SK-MEL-5 (cell line): ENCODE results near the gene NEDD8. TPM values are rescaled to one million over a fixed set of nuclear protein-coding genes. Genes with fewer than 3 reads are reported as not detected.
"Not testable (repeated sequence)": the region's sequence is repeated elsewhere in the genome, so short reads cannot be mapped to it uniquely, and the experiment has no call there.

ENCODE experiments used
- DNase-seq: peaks from one replicate; pipeline ENCODE4 v3.0.0-alpha.2; 2016; ENCODE audit warnings: low read depth, low spot score
- in situ Hi-C: cut with HindIII; loops from 2 replicates; pipeline ENCODE4 v1.10.0; 2016; ENCODE audit warnings: low sequenced_read_pairs, high pct_unique_total_duplicates, low pct_unique_long_range_greater_than_20kb
- total RNA-seq: library from RNA; depleted of rRNA; stranded (reverse); fragments of >200 nt; shearing (Covaris generic); gene quantifications from 2 replicates; pipeline ENCODE4 v1.2.3, GENCODE V29; 2014

NEDD8 gene
- total RNA-seq, 1 experiment from 2014 or later = 249 TPM

DNA sequence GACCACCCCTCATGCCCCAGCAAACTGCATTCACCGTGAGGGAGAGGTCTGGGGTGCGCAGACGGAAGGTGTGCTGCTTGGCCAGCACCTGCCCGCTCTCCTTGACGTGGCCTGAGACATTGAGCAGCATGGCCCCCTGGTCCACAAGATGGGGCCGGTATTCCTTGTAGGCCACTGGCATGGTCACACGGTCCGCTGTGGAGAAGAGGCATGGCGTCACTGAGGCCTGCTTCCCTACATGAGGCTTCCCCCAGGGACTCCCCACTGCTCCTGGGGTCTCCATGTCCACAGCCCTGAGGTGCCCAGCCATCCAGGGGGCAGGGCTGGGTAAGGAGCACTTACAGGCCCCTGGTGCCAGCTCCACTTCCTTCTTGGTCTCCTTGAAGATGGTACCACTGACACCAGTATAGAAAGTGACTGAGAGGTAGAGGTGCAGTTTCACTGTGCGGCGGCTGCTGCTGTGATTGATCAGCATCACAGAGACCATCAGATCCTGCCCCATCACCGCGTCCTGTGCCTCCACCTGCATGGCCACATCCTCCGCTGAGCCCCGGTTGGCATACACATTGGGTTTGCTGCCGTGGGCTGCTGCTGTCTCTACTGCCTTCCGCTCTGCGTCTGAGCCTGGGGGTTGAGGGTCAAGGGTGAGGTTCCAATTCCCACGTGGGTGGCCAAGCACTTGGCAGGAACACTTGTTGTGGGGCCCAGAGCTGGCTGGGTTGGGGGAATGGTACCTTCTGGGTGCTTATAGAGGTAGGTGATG, 22.6 kb upstream of the NEDD8 start:
- no peak for DNase-seq
- in situ Hi-C loops = no loop called here

DNA sequence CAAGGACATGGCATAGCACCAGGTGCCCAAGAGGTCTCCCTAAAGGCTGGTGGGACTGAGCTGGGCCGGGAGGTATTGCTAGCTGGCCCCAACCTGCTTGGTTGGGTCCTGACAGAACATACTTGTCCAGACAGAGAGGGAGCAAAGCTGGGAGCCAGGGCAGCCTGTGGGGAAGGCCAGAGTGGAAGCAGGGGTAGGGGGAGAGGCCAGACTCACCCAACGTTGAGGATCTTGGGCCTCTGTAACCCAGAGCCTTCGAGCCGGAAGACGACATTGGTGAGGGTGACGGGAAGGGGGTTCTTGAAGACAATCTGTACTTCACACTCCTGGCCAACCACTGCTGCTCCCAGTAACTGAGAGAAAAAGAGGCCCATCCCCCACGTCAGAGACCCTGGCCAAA, 21.8 kb upstream of the NEDD8 start:
- in situ Hi-C loops = no loop called here
- DNase-seq = no peak

DNA sequence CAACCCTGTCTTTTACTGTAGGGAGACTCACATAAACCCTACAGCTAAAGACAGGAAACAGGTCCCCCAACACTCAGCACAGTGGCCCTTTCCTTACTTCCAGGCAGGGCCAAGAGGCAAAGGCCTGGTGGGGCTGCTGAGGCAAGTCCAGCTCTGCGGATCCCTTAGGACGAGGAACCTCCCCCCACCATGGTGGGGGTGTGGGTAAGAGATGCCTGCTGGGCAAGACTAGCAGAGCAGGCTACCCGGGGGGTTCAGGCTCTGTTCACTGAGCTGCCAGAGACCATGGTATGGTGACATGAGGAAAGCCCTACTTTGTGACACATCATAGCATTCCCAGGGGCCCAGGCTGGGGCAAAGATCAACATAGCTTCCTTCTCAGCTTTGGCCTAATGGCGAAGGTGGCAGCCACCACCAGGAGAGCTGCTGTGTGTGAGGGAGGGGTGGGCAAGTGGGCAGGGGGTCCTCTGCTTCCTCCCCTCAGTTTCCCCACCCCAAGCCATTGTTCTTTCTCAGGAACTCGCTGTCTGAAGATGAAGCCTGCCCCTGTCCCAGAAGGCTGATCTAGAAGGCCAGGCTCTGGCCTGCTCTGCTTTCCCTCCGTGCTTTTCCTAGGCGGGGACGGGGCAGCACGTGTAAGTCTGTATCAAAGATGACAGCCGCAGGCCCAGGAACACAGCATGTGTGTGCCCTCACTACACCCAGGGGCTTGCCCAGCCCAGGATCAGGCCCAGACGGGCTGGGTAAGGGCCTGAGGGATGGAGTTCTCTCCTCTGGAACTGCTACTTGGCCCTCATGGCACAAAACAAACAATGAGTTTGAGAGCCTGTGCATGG, 20.3 kb upstream of the NEDD8 start:
- no peak for DNase-seq
- in situ Hi-C loops = no loop called here

DNA sequence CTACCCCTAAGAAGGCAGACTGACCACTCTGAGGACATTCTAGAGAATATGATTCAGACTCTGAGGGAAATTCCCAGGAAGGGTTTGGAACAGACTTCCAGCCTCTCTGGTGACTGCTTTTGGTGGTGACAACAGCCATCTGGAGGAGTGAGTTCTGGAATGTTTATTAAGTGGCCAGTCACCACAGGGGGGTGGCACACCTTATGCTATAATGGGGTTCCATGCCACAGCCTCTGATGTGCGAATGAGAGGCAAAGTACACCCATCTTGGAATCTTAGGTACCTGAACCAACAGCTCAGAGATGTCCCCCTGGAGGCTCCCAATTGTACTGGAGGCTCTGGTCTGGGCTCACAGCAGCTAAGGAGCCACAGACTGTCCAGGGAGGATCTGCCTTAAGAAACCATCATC, 19.7 kb upstream of the NEDD8 start:
- in situ Hi-C loops = no loop called here
- DNase-seq = no peak

DNA sequence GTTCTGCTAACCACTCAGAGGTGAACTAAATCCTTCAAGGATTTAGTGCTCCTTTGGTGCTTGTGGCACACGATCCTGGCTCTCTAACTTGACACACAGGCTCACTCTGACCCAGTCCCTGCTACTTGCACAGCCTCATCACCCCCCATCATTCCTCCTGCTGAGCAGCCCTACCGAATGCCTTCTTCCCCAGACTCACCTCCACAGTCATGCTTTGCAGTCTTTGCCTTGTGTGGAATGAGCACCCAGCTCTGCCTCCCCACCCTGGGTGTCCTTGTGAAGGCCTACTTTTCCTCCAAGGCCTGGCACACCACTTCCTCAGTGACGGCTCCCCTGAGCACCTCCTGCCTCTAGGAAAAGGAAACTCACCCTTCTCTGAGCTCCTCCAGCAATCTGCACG, 18.2 kb upstream of the NEDD8 start:
- in situ Hi-C loops = no loop called here

DNA sequence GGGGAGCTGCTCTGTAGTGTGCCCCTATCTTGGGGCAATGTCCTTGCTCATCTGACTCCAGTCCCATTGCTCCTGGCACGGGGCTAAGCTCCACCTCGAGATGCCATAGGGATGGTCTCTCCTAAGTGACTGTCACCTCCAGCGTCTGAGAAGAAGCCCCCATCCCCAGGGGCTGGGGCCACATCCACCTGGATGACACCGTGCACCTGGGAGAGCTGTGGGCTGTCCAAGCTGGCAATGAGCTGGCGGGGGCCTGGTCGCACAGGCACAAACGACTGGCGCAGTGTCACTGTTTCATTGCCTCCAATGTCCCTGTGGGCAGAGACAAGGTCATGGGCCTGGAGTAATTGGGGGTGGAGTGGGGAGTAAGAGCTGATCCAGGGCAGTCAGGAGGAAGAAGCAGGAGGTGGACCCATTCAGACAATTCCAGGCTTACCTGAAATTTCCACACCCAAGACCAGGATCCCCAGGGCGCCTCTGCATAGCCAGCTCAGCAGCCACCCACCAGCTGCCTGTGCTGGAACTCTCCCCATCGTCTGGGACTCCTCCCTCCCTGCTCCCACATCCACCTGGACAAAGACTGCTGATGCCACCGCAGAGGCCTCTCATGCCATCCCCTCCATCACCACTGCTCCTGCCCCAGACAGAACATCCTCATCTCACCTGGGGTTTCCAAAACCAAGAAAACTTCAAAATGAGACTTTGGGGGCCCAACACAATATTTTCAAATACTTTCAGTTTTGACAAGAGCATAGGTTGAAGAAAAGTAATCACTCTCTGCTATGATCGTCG, 17.3 kb upstream of the NEDD8 start:
- DNase-seq = no peak
- in situ Hi-C loops = no loop called here

More for the DNA sequence above, 18.2 kb upstream of the NEDD8 start:
- no peak for DNase-seq

DNA sequence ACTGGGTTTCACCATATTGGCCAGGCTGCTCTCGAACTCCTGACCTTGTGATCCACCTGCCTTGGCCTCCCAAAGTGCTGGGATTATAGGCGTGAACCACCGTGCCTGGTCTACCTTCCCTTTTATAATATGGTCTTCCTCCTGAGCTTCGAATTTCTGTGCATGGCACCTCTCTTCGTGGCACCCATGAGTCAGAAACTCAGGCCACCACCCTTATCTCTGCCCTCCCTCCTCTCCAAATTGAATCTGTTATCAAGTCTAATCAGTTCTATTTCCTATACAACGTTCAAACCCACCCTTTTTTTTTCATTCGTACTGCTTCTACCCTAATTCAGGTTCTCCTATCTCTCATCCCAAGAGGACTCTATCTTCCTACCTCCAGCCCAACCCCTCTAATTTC, 15.3 kb upstream of the NEDD8 start:
- DNase-seq = no peak
- in situ Hi-C loops = no loop called here

DNA sequence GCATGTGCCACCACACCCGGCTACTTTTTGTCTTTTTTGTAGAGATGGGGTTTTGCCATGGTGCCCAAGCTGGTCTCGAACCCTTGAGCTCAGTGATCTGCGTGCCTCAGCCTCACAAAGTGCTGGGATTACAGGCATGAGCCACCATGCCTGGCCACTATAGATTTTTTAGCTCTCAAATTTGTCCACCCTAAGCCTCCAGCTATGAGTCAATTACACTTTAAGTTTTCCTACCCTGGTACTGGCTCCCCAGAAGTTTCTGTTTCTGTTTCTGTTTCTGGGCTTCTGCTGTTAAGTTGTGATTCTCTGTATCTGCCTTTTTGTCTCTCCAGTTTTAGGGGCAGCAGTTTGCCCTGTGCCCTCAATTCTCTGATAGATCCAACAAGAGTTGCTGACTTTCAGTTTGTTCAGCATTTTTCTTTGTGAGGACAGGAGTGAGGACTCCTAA, 14.6 kb upstream of the NEDD8 start:
- in situ Hi-C loops = no loop called here
- no peak for DNase-seq

DNA sequence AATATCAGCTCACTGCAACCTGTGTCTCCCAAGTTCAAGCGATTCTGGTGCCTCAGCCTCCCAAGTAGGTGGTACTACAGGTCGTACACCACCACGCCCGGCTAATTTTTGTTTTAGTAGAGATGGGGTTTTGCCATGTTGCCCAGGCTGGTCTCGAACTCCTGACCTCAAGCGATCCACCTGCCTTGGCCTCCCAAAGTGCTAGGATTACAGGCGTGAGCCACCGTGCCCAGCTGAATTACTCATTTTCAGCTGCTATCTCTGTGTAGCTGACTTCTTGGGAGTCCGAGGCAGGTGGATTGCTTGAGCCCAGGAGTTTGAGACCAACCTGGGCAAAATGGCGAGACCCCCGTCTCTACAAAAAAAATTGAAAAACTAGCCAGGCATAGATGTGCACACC, 13.2 kb upstream of the NEDD8 start:
- in situ Hi-C loops, DNase-seq: not testable (repeated sequence)

DNA sequence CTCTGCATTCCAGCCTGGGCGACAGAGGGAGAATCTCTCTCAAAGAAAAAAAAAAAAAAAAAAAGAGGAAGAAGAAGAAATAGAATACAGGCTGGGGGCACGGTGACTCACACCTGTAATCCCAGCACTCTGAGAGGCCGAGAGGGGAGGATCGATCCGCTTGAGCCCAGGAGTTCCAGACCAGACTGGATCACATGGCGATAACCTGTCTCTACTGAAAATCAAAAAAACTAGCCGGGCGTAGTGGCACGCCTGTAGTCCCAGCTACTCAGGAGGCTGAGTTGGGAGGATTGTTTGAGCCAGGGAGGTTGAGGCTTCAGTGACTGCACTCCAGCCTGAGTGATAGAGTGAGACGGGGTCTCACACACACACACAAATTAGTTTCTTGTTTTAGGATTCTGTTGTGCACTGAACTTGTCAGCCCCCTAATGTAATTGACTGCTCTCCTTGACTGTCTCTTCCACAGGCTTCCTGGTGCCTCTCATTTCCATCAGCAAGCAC, 11.2 kb upstream of the NEDD8 start:
- in situ Hi-C loops = no loop called here
- no peak for DNase-seq

DNA sequence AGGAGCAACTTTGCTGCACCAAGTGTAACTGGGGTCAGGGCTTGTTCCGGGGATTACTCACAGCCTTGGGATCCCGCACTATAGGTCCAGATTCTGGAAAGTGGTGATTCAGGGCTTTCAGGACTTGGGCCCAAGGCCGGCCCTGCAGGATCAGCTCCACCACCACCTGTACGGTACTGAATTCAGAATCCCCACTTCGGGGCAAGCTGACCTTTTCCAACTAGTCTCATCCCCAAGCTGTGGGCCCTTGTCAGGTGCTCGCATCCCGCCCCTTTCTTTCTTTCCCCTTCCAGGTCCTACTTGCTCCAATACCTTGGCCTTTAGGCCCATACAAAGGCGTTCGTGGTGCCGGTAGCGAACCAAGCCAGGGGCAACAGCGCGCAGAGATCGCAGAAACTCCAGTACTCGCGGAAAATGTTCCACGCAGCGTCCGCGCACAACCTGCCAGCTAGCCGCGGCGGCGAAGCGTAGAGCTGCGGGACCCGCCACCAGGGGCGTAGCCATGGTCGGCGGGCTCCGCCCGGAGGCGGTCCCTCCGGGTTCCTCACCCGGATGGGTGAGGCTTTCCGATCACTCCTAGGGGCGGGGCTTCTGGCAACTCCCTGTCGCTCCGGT, 9.8 kb upstream of the NEDD8 start:
- DNase-seq = peak; percentile 90
- in situ Hi-C loops = no loop called here

DNA sequence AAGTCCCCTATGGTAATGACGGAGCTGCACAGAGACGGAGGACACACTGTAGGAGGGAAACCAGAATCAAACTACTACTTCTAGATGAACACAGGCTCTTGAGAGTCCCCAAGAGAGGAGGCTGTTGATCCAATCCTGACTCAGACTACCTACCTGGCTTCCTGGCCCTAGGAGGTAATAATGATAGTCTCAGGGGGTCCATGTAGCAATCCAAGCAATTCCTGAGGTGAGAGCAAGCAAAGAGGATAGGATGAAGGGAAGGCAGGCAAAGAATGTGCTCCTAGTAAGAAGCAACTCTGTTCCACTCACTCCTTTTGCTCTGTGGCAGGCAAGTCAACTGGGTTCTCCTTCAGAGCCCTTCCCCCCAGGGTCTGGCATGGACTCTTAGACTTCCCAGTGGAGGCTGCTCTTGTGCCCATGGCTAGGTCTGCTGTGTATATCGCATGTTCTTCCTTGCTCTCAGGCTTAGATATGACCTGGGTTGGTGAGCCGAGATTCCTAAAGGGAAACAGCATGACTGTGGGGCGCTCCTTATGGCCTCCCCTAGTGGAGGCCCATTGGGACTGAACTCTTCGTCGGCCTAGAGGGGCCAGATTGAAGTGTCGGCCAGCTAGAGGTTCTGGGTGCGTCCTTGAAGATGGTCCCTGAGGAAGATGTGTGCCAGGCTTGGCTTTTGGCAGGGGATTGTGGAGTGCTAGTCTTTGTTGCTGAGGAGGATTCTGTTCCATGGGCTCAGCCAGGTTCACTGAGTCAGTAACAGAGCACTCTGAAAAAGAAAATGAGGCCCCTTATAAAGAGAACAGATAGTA, 8.1 kb upstream of the NEDD8 start:
- no peak for DNase-seq
- in situ Hi-C loops = no loop called here

DNA sequence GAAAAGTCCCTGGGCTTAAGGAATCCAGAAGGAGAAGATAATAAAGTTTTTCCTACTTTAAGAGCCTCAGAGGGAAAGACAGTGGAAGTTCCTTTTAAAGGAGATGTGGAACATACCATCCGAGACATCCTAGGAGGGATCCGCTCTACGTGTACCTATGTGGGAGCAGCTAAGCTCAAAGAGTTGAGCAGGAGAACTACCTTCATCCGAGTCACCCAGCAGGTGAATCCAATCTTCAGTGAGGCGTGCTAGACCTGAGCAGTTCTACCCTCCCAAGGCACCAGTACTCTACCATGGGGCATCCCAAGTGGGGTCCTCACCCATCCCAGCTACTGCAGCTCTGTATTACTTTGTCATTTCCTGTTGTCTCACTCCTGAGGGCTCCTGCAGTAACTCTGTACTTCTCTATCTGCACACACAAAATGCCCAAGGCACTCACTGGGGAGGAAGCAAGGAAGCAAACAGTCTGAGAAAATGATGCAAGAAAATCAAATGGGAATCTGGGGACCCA, 6.4 kb upstream of the NEDD8 start:
- in situ Hi-C loops = no loop called here
- DNase-seq = no peak

DNA sequence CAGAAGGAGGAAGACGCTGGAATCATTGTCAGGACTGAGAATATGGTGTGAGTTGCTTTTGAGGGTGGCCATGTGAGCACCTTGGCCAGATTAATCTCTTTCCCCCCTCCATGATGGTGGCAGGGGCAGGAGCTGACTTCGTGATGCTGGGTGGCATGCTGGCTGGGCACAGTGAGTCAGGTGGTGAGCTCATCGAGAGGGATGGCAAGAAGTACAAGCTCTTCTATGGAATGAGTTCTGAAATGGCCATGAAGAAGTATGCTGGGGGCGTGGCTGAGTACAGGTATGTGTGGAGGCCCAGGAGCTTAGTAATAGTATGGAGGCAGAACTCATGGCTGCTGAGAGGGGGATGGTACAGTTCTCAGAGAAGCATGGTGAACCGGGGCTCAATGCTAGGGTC, 6.0 kb upstream of the NEDD8 start:
- in situ Hi-C loops = no loop called here

DNA sequence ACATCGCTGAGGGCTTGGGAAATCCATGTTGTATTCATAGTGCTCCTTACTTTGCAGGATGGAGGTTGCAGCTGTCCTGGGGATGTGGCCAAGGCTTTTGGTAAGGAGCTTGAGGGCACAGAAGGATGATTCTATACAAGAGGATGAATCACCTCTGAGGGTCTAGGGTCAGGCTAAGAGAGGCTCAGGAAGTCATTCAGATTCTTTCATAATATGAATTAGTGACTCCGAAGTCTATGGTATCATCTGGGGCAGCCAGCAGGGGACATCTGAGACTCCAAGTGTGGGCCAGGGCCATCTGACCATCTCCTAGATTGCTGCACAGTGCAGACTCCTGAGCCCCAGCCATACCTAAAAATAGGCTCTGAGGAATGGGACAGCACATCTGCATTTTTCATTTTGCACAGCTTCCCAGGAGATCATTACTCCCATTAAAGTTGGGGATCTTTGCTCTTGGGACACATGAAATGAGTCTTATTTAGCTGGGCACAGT, 5.3 kb upstream of the NEDD8 start:
- in situ Hi-C loops = no loop called here
- no peak for DNase-seq

More for the DNA sequence above, 6.0 kb upstream of the NEDD8 start:
- no peak for DNase-seq

DNA sequence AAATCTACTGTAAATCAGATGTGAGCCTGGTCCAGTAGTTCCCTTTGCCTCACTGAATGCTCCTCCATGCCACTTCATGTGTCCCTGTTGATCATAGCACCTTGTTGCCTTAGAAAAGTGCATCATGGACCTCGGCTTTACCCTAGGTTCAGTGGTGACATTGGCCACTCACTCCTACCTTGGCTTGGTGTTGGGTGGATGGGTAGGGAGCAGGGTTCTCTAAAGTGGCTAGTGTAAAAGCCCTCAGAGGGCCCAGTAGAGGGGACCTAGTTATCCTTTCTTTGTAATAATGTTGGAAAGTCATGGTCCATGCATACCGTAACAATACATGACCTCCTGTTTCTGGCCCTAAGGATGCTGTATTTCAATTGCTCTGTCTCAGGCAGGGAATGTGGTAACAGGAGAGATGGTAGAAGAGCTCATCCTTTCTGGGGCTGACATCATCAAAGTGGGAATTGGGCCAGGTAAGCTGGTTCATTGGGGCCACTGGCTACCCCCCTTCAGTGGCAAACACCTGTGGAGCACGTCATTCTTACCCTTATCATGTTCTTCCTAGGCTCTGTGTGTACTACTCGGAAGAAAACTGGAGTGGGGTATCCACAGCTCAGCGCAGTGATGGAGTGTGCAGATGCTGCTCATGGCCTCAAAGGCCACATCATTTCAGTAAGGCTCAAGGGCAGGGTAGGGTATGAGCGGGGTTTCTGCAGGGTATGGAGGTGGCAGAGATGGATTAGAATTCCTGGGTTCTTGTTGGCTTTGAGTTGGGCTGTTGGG, 4.7 kb upstream of the NEDD8 start:
- in situ Hi-C loops = no loop called here
- DNase-seq = no peak
